Stimulated activated CD4-positive, alpha-beta T cell treated with anti-CD3 and anti-CD28 coated beads, Interleukin-4, amount 100 ng/mL, for 4 hours (primary cell): ENCODE results near the gene PSMC3IP.
A peak's percentile ranks its signal among the peaks of the same experiment; 100 is the strongest.

Source experiments
- DNase-seq, 2 experiments: peaks; one replicate each; pipeline ENCODE4 v3.0.0-alpha.2; 2020

The PSMC3IP gene

GRCh38 chr17:42585353-42585752 is 7.8 kb upstream of the PSMC3IP start:
- no peak for DNase-seq

- no peak for DNase-seq
Observed at GRCh38 chr17:42584880-42585279, 7.4 kb upstream of the PSMC3IP start.

GRCh38 chr17:42581744-42582270 is 4.3 kb upstream of the PSMC3IP start:
- DNase-seq: no peak

GRCh38 chr17:42579794-42580551 is 2.4 kb upstream of the PSMC3IP start:
- DNase-seq: no peak

GRCh38 chr17:42578282-42578869 is 847 bp upstream of the PSMC3IP start:
- DNase-seq: peak; percentile 66 to 68

DNA sequence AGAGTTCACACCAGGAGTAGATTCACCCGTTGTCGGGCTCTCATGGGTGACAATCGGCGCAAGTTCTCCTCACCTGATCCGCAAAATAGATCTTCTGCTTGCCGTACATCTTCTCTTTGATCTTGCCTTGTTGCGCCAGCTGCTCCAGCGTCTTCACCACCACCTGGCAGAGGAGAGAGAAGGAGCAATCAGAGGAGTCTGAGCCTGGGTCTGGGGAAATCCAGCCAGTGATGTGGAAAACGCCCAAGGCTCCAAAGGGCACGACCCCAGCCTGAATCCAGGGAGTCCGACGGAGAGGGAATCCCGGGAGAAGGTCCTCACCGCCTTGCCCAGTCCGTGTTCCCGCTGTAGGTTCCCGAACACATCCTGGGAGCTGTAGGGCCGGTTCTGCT is 393 bp downstream of the PSMC3IP start:
- no peak for DNase-seq

DNA sequence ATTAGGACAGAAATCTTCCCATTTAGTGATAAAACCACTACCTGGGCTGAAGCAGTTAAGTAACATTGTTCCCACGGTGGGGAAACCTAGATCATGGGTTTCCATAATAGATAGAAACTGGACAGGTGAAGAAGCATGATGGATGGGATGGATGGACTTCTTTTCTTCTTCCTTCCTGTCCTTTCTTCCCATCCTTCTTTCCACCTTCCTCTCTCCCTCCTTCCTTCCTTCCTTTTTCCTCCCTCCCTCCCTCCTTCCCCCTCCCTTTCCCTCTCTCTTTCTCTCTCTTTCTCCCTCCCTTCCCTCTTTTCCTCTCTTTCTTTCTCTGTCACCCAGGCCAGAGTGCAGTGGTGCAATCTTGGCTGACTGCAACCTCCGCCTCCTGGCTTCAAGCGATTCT is 3.1 kb downstream of the PSMC3IP start:
- DNase-seq: no peak

DNA sequence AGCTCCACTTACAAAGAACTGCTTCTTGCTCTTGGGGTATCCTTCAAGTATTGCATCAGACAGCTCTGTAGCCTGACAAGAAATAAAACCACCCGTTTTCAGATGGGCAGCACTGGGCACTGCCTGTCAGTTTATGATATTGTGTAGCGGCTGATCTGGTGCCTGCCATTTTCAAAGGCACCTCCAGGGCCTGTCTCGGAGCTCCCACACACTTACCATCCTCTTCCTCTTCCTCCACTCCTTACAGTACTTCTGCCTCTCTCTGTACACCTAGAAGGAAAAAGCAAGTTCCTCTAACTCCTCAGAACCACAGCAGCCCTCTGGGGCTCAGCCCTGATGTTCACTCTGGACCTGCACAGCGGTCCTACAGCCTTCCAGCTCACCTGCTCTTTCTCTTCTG is 4.4 kb downstream of the PSMC3IP start:
- no peak for DNase-seq

- DNase-seq: no peak
Observed at GRCh38 chr17:42571435-42572225, 5.9 kb downstream of the PSMC3IP start.

GRCh38 chr17:42568341-42569111 is 9.0 kb downstream of the PSMC3IP start:
- DNase-seq: no peak

GRCh38 chr17:42566883-42567573 is 10.5 kb downstream of the PSMC3IP start, which contains the start of gene MLX:
Gene MLX (plus strand): TSS chr17:42567100. CDS start chr17:42567125, 25 bp downstream.
- DNase-seq: peak; percentile 88 to 91

- no peak for DNase-seq
Observed at GRCh38 chr17:42566215-42566882, 11.2 kb downstream of the PSMC3IP start.

DNA sequence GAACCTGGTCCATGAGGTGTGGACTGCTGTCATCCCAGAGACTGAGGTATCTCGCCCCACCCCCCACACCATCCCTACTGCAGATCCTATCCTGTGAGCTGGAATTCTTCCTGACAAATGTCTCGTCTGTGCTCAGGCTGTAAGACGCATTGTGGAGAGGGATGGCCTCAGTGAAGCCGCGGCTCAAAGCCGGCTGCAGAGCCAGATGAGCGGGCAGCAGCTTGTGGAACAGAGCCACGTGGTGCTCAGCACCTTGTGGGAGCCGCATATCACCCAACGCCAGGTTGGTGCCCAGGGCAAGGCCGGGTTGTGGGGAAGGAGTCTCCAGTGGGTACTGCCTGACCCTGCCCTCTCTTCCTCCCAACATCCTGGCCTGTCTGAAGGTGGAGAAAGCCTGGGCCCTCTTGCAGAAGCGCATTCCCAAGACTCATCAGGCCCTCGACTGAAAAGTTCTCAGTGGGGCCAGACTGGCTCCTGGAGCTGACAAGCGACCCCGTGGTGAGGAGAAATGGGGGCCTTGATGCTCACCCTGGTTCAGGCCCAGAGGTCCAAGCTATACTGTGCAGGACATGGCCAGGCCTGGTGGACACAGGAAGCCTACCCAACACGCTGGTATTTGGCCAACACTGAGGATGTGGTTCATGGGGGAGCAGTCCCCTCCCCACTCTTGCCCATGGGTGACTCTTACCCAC is 11.9 kb downstream of the PSMC3IP start:
- DNase-seq: no peak

- DNase-seq: no peak
Observed at GRCh38 chr17:42564815-42565522, 12.6 kb downstream of the PSMC3IP start.

DNA sequence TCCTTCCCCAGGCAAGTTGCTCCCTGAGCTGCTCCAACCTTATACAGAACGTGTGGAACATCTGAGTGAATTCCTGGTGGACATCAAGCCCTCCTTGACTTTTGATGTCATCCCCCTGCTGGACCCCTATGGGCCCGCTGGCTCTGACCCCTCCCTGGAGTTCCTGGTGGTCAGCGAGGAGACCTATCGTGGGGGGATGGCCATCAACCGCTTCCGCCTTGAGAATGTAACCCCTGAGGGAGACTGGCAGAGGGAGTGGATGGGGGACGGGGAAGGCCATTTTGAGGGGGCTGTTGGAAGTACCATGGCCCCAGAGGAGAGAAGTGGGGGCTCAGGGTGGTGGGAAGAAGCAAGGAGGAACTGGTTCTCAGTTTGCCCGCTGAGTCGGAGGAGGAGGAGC is 13.6 kb downstream of the PSMC3IP start:
- no peak for DNase-seq

GRCh38 chr17:42563543-42563942 is 14.0 kb downstream of the PSMC3IP start:
- DNase-seq: no peak

DNA sequence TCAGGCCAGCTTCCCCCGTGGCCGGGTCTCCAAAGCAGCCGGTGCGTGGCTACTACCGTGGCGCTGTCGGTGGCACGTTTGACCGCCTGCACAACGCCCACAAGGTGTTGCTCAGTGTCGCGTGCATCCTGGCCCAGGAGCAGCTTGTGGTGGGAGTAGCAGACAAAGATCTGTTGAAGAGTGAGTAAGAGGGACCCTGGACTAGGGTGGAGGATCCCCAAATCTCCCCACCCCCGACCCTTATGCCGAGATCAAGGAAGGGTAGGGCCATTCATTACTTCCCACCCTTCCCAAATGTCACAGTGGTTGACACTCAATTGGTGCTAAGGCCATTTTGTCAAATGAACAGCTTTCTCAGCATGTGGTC is 14.4 kb downstream of the PSMC3IP start:
- DNase-seq: no peak

DNA sequence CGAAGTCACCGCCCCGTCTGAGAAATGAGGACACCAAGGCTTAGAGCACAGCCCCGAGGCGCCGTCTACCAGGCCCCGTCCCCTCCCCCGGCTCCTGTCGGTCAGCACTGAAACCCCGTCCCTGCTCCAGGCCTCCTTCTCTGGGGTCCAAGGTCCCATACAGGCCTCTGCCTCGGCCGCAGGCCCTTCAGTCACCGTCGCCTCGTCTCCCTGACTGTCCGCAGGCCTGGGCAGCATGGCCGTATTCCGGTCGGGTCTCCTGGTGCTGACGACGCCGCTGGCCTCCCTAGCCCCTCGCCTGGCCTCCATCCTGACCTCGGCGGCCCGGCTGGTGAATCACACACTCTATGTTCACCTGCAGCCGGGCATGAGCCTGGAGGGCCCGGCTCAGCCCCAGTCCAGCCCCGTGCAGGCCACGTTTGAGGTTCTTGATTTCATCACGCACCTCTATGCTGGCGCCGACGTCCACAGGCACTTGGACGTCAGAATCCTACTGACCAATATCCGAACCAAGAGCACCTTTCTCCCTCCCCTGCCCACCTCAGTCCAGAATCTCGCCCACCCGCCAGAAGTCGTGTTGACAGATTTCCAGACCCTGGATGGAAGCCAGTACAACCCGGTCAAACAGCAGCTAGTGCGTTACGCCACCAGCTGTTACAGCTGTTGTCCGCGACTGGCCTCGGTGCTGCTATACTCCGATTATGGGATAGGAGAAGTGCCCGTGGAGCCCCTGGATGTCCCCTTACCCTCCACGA is 15.0 kb downstream of the PSMC3IP start:
- peak in 1 of 2 experiments; percentile 24 for DNase-seq

- peak; percentile 88 to 90 for DNase-seq
Observed at GRCh38 chr17:42561897-42562387, 15.6 kb downstream of the PSMC3IP start, which contains the start of gene COASY. Gene COASY (plus strand): TSS chr17:42562148. CDS start chr17:42562623, 475 bp downstream.
